Limb (tissue), 2 donors: ENCODE measurements around the gene TGOLN2.
"Not testable (repeated sequence)": the region's sequence is repeated elsewhere in the genome, so short reads cannot be mapped to it uniquely, and the experiment has no call there.

Source experiments
- DNase-seq, 2 donors: peaks; one replicate each; pipeline ENCODE4 v3.0.0-alpha.2; 2016; ENCODE audit errors: extremely low spot score in 2 of 2

TGOLN2 gene

GRCh38 chr2:85327822-85328617 is at the start of gene TGOLN2:
Gene TGOLN2 (minus strand): TSS chr2:85327989. CDS start chr2:85327962, 27 bp downstream.
- DNase-seq: peak; percentile 95 to 96

GRCh38 chr2:85377083-85377482 is 49.3 kb upstream of the TGOLN2 start:
- no peak for DNase-seq

- DNase-seq: no peak
Measured at GRCh38 chr2:85376291-85377065, 48.7 kb upstream of the TGOLN2 start.

DNA sequence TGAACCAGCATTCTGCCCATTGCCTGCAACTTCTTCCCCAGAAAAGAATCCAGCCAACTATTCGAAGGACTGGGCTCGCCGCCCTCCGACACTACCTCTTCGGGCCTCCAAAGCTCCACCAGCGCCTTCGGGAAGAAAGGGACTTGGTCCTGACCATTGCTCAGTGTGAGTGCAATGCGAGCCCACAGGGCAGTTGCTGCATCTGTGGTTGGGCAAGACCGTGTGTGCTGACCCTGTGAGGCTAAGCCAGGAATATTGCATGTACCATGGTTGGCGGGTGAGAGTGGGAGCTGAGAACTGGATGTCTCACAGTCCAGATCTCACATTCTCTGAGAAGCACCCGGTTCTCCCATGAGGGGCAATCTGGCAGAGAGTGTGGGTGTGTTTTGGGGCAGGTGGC is 43.3 kb upstream of the TGOLN2 start:
- no peak for DNase-seq

GRCh38 chr2:85369500-85369899 is 41.7 kb upstream of the TGOLN2 start:
- no peak for DNase-seq

DNA sequence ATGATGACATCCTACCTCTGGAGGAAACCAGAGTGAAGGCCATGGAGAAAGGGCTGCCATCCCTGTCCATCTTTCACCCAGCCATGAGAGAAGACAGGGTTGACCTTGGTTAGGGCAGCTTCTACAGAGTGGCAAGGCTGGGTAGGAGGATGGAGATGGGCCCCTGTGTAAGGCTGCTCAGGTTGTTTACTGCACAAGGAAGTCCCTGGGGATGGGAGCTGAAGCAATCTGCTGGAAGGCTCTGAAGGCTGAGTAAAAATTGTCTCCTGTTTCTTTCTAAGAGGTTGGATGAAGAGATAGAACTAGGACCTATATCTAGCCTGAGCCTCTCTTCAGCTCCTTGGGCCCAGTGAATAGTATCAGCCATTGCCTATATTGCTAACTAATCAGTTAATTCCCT is 41.1 kb upstream of the TGOLN2 start:
- DNase-seq: no peak

GRCh38 chr2:85367180-85367579 is 39.4 kb upstream of the TGOLN2 start:
- DNase-seq: no peak

DNA sequence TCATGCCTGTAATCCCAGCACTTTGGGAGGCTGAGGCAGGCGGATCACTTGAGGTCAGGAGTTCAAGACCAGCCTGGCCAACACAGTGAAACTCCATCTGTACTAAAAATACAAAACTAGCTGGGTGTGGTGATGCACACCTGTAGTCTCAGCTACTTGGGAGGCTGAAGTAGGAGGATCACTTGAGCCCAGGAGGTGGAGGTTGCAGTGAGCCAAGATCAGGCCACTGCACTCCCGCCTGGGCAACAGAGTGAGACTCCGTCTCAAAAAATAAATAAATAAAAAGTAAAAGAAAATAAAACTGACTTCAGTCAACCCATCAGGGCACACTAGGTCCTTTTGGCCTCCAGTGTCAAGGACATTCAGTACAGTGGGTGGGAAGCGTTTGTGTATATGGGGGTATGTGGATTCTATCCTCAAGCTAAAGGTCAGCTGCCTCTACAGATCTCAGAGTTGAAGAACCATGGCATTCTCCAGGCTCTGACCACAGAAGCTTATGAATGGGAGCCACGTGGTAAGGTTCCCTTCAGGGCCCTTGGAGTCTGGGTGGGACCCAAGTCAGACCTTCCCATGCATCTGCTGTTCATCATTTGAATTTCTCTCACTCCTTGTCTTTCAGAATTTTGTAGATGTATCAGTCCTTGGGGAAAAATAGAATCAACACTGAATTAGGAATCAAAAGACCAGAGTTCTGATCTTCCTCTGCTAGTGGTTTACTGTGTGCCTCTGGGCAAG is 35.0 kb upstream of the TGOLN2 start:
- not testable (repeated sequence) for DNase-seq

GRCh38 chr2:85357736-85358135 is 29.9 kb upstream of the TGOLN2 start:
- no peak for DNase-seq

- DNase-seq: no peak
Measured at GRCh38 chr2:85356186-85356585, 28.4 kb upstream of the TGOLN2 start.

- DNase-seq: no peak
Measured at GRCh38 chr2:85355521-85355920, 27.7 kb upstream of the TGOLN2 start.

GRCh38 chr2:85355073-85355410 is 27.3 kb upstream of the TGOLN2 start:
- no peak for DNase-seq

- peak; percentile 97 to 98 for DNase-seq
Measured at GRCh38 chr2:85354286-85355072, 26.7 kb upstream of the TGOLN2 start, which contains the start of the genes ELMOD3 and RETSAT. Gene ELMOD3 (plus strand): TSS chr2:85354769. CDS start chr2:85357199, 2,430 bp downstream. Gene RETSAT (minus strand): TSS chr2:85354528. CDS start chr2:85354507, 21 bp downstream.

DNA sequence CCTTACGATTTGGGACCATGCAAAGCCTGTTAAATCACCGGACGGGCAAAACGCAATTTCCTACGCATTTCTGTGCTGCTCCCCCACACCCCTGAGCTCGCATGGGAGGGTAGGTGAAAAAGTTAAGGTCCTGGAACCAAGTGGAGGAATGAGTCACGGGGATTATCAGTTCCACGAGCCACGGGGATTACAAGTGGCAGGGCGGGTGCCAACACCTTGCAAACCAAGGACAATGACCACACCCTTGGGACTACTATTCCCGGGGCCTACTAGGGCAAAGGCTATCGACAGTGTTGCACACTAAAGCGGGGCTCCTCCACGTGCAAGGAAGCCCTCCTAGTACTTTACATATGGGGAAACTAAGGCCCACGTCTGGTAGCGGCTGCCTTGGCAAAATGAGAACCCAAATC is 26.1 kb upstream of the TGOLN2 start:
- DNase-seq: no peak

DNA sequence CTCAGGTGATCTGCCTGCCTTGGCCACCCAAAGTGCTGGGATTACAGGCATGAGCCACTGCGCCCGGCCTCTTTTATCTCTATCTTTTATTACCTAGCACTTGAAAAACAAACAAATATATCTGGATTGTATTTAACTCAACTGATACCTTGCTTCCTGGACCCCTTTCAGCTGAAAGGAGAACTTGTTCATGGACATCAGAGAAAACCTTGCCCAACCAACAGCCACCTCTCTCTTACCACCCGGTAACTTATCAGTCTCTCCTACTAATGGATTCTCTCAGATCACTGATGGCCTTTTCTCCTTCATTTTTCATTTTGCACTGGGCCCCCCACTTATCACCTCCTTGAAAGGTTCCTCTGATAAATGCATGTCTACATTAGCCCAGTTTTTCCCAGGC is 19.8 kb upstream of the TGOLN2 start:
- DNase-seq: no peak

- no peak for DNase-seq
Measured at GRCh38 chr2:85344356-85344954, 16.7 kb upstream of the TGOLN2 start.

- not testable (repeated sequence) for DNase-seq
Measured at GRCh38 chr2:85343207-85343895, 15.6 kb upstream of the TGOLN2 start.

DNA sequence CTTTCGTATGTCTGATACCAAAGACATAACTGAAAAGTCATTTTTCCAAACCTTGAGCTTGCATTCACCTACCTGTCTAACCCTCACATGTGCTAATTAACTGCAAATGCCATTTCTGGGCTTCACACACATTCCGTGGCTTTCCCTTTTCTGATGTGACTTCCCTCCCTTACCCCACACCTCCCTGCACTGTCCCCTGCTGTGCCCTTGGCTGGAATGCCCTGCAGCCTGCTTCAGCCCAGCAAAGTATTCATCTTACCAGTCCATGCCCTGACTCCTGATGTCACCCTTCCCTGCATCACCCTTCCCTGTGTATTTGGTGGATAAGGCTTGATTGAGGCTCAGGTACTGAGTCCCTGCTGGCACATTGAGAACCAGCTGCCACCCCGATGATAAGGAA is 14.4 kb upstream of the TGOLN2 start:
- no peak for DNase-seq

DNA sequence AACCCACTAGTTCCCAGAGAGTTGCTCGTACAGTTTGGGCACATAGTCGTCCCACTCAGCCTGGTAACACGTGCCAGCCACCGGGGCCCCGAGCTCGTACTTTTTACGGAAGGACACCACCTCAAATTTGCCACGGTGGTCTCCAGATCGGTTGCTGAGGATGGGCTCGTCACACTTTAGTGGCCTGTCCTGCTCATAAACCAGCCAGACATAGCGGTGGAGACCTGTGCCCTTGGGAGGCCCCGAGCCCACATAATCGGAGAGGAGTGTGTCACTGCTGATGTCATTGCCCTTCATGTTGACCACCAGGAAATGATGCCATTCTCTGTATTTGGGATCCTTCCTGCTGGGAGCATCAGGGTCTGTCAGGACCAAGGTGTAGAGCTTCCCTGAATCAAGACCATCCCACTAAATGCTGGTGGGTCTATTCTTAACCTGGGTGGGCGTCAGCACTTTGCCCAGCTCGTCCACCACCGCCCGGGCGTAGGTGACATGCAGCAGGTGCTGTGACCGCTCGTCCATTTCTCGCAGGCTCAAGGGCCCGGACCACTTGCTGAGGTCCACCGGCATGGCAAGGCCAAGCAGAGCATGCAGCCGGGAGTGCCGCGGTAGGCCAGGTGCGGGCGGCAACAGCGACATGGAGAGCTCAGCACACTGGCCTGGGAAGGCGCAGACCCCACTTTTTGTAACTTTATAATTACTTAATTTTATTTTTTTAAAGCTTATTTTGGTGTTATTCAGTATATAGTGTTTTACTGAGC is 13.7 kb upstream of the TGOLN2 start:
- DNase-seq: no peak
